ENCODE results near the gene SLCO2A1.

SLCO2A1 gene

GRCh38 chr3:133944641-133945380 lies 84.9 kb downstream of the SLCO2A1 start:
- peak; percentile 58 for DNase-seq

GRCh38 chr3:133944181-133944580 lies 85.5 kb downstream of the SLCO2A1 start:
- peak; percentile 27 for DNase-seq

GRCh38 chr3:133943639-133944141 lies 86.0 kb downstream of the SLCO2A1 start:
- DNase-seq = peak; percentile 42

GRCh38 chr3:133943031-133943535 lies 86.6 kb downstream of the SLCO2A1 start:
- DNase-seq = peak; percentile 30

GRCh38 chr3:133941415-133941821 lies 88.3 kb downstream of the SLCO2A1 start:
- peak; percentile 75 for DNase-seq

- DNase-seq = peak; percentile 37
These were observed 89.2 kb downstream of the SLCO2A1 start for GRCh38 chr3:133940536-133940935.

- peak; percentile 23 for DNase-seq
These were observed 90.3 kb downstream of the SLCO2A1 start for GRCh38 chr3:133939463-133939835.

GRCh38 chr3:133938770-133939462 lies 90.8 kb downstream of the SLCO2A1 start:
- peak; percentile 46 for DNase-seq

- DNase-seq = peak; percentile 70
These were observed 91.7 kb downstream of the SLCO2A1 start for GRCh38 chr3:133937756-133938601.

- no peak for DNase-seq
These were observed 92.6 kb downstream of the SLCO2A1 start for GRCh38 chr3:133937061-133937686.

- DNase-seq = no peak
These were observed 93.6 kb downstream of the SLCO2A1 start for GRCh38 chr3:133935843-133936769.

GRCh38 chr3:133934996-133935842 lies 94.5 kb downstream of the SLCO2A1 start:
- DNase-seq = no peak

GRCh38 chr3:133934073-133934970 lies 95.4 kb downstream of the SLCO2A1 start:
- no peak for DNase-seq

GRCh38 chr3:133933097-133934024 lies 96.4 kb downstream of the SLCO2A1 start:
- DNase-seq = no peak

GRCh38 chr3:133932009-133932408 lies 97.7 kb downstream of the SLCO2A1 start:
- no peak for DNase-seq

- DNase-seq = no peak
These were observed 98.6 kb downstream of the SLCO2A1 start for GRCh38 chr3:133931084-133931483.

GRCh38 chr3:133930341-133930933 lies 99.3 kb downstream of the SLCO2A1 start:
- no peak for DNase-seq
